Endothelial cell of umbilical vein (primary cell): Measurements from ENCODE around the gene CSNK2B. TPM values are rescaled to one million over a fixed set of nuclear protein-coding genes. Genes with fewer than 3 reads are reported as not detected.

Experiments used
- BruUV-seq: library from RNA; stranded (reverse); fragments of 400-500 nt; replicated peaks from 2 replicates; lab custom pipeline; 2021; lab: Mats Ljungman, UMichigan
- CTCF ChIA-PET: fragments of 300-600, 350-600 bp; sonication (Branson Sonifier 250); formaldehyde crosslinking; loops from one replicate; lab custom pipeline; 2021; ENCODE audit warnings: antibody characterized with exemption, inconsistent platforms; lab: Charles Lee
- POLR2A ChIA-PET: fragments of 300-600, 350-600 bp; sonication (Branson Sonifier 250); formaldehyde crosslinking; loops from one replicate; lab custom pipeline; 2021; ENCODE audit warnings: antibody characterized with exemption, inconsistent platforms; lab: Charles Lee
- DNase-seq: peaks from one replicate; pipeline ENCODE4 v3.0.0-alpha.2; 2011; ENCODE audit warnings: low read depth, low spot score
- FAIRE-seq: peaks from 2 replicates; lab custom pipeline; 2011; peaks lifted over from hg19 to GRCh38; lab: Jason Lieb, UNC
- H2AFZ ChIP-seq: 2 replicates; pipeline ENCODE4 v1.6.0; 2012; ENCODE audit warnings: low read depth, low read length, control low read depth, inconsistent platforms
- H3K27ac ChIP-seq: 2 replicates; pipeline ENCODE4 v1.5.1; 2011; ENCODE audit warnings: low read depth, mild to moderate bottlenecking, control low read depth, low read length, moderate library complexity; ENCODE audit not compliant: insufficient read depth
- H3K27me3 ChIP-seq, 2 experiments: 2 replicates each; pipeline versions ENCODE4 v1.6.0 to v1.6.1; 2011; ENCODE audit warnings: low read length in 2 of 2, mixed read lengths in 1 of 2; ENCODE audit not compliant: control insufficient read depth in 2 of 2, insufficient read depth in 2 of 2
- H3K36me3 ChIP-seq, 2 experiments: 2 replicates in 1 of 2; 3 replicates in 1 of 2; pipeline ENCODE4 v1.5.1; 2011; ENCODE audit warnings: low read length in 2 of 2, mild to moderate bottlenecking in 1 of 2, moderate library complexity in 1 of 2; ENCODE audit not compliant: control insufficient read depth in 2 of 2, insufficient read depth in 2 of 2; ENCODE audit errors: extremely low read depth in 1 of 2
- H3K4me1 ChIP-seq: 3 replicates; pipeline ENCODE4 v1.5.1; 2011; ENCODE audit warnings: mild to moderate bottlenecking, low read length; ENCODE audit not compliant: control insufficient read depth, insufficient read depth; ENCODE audit errors: extremely low read depth
- H3K4me2 ChIP-seq: 2 replicates; pipeline ENCODE4 v1.6.1; 2011; ENCODE audit warnings: low read length, control low read depth, mixed read lengths; ENCODE audit not compliant: insufficient read depth
- H3K4me3 ChIP-seq, 3 experiments: fragments of 200-600 bp in 1 of 3; sonication (generic), shearing (Covaris generic) in 1 of 3; replicated peaks in 1 of 3; 2 replicates each; pipeline ENCODE4 v1.5.1; 2011 to 2016; ENCODE audit warnings: control low read depth in 3 of 3, low read length in 3 of 3, mild to moderate bottlenecking in 2 of 3, inconsistent platforms in 1 of 3, low read depth in 1 of 3, moderate library complexity in 1 of 3; ENCODE audit not compliant: insufficient read depth in 1 of 3
- H3K79me2 ChIP-seq: 2 replicates; pipeline ENCODE4 v1.6.0; 2012; ENCODE audit warnings: low read length, inconsistent platforms; ENCODE audit not compliant: control insufficient read depth, insufficient read depth
- H3K9ac ChIP-seq: replicated peaks from 2 replicates; pipeline ENCODE3; 2011; ENCODE audit warnings: low read length, control low read depth; ENCODE audit not compliant: insufficient read depth; ENCODE audit errors: extremely low read depth
- H3K9me1 ChIP-seq: replicated peaks from 3 replicates; pipeline ENCODE4 v1.6.0; 2011; ENCODE audit warnings: mild to moderate bottlenecking, low read length; ENCODE audit not compliant: control insufficient read depth, insufficient read depth; ENCODE audit errors: extremely low read depth
- H3K9me3 ChIP-seq: replicated peaks from 2 replicates; pipeline ENCODE4 v1.5.1; 2012; ENCODE audit warnings: low read length, inconsistent platforms; ENCODE audit not compliant: control insufficient read depth, insufficient read depth
- H4K20me1 ChIP-seq: replicated peaks from 2 replicates; pipeline ENCODE3; 2011; ENCODE audit warnings: mild to moderate bottlenecking, low read length; ENCODE audit not compliant: control insufficient read depth, insufficient read depth; ENCODE audit errors: extremely low read depth
- CTCF ChIP-seq, 2 donors: IDR thresholded peaks; 1 replicate in 1 of 2; 2 replicates in 1 of 2; pipeline ENCODE4 v1.5.1; 2011; ENCODE audit warnings: low read length in 2 of 2, mild to moderate bottlenecking in 2 of 2, moderate library complexity in 2 of 2, control low read depth in 1 of 2, inconsistent platforms in 1 of 2, low read depth in 1 of 2; ENCODE audit not compliant: insufficient read depth in 1 of 2; ENCODE audit errors: extremely low read depth in 1 of 2
- EZH2 ChIP-seq: IDR thresholded peaks from 2 replicates; pipeline ENCODE4 v1.6.1; 2012; ENCODE audit warnings: borderline replicate concordance, low read depth, mild to moderate bottlenecking, moderate library complexity, low read length, inconsistent platforms; ENCODE audit not compliant: severe bottlenecking
- FOS ChIP-seq: IDR thresholded peaks from 2 replicates; pipeline ENCODE4 v1.6.1; 2011; ENCODE audit warnings: mild to moderate bottlenecking, low read length, moderate library complexity, borderline replicate concordance; ENCODE audit not compliant: insufficient read depth
- GATA2 ChIP-seq: IDR thresholded peaks from 2 replicates; pipeline ENCODE4 v1.7.0; 2011; ENCODE audit warnings: low read depth, mild to moderate bottlenecking, moderate library complexity, mixed read lengths, low read length; ENCODE audit not compliant: insufficient read length, insufficient read depth
- JUN ChIP-seq: IDR thresholded peaks from 2 replicates; pipeline ENCODE4 v1.6.1; 2011; ENCODE audit warnings: borderline replicate concordance, low read depth; ENCODE audit not compliant: insufficient read length, insufficient read depth
- MAX ChIP-seq: IDR thresholded peaks from 2 replicates; pipeline ENCODE4 v1.6.1; 2011; ENCODE audit not compliant: insufficient read depth, insufficient read length
- MYC ChIP-seq: IDR thresholded peaks from one replicate; pipeline ENCODE4 v1.6.1; 2011; ENCODE audit warnings: mild to moderate bottlenecking, low read depth, low read length
- POLR2A ChIP-seq: IDR thresholded peaks from 2 replicates; pipeline ENCODE4 v1.6.1; 2012; ENCODE audit warnings: low read depth, mild to moderate bottlenecking, control low read depth, low read length
- POLR2AphosphoS5 ChIP-seq: IDR thresholded peaks from 2 replicates; pipeline ENCODE4 v1.6.1; 2012; ENCODE audit warnings: low read depth, mild to moderate bottlenecking, control low read depth, low read length, moderate library complexity; ENCODE audit not compliant: insufficient read depth
- dilution Hi-C: fragments of 300-500 bp; cut with MboI; formaldehyde crosslinking; loops from one replicate; pipeline ENCODE4 v1.15.0; 2019; ENCODE audit warnings: low sequenced_read_pairs; ENCODE audit not compliant: extremely low pct_ligation_motif_present
- intact Hi-C: fragments of 100-400 bp; cut with micrococcal nuclease; formaldehyde crosslinking; loops from one replicate; pipeline ENCODE4 v1.10.0; 2022
- polyA plus RNA-seq, 4 experiments: library from polyadenylated mRNA; depleted of rRNA in 3 of 4; stranded (reverse) in 3 of 4; unstranded in 1 of 4; fragments of >200 nt; gene quantifications; 2 replicates each; pipeline versions ENCODE4 v1.2.1 to v1.2.3, GENCODE V29; 2011 to 2012; ENCODE audit warnings: missing spikeins in 1 of 4
- total RNA-seq: library from RNA; stranded (reverse); gene quantifications from 2 replicates; pipeline ENCODE4 v1.2.3, GENCODE V29; 2021

Gene CSNK2B
- total and polyA plus RNA-seq, 2 donors (not counting 3 experiments of a cell fraction or from before 2014, with no cell fraction given), result 159 to 206 TPM

- Histone ChIP-seq H3K27me3 (no peaks in the 10 kb centered on the region), H3K4me3 (no peak overlapping the region), H3K9me3 (no peaks in the 10 kb centered on the region), H3K79me2 (peaks cover 22% of the 10 kb centered on the region), H3K27ac (no peak overlapping the region), H2AFZ (no peak overlapping the region), H3K4me2 (no peak overlapping the region), H3K36me3 (peaks cover 3 to 4% of the 10 kb centered on the region in 2 experiments), H3K9ac (no peak overlapping the region), H3K4me1 (peaks cover 30% of the 10 kb centered on the region), H4K20me1 (no peaks in the 10 kb centered on the region), H3K9me1 (no peaks in the 10 kb centered on the region)
- TF ChIP-seq MAX (no peak), MYC (no peak), EZH2 (no peak), JUN (no peak), GATA2 (no peak), POLR2AphosphoS5 (no peak), FOS (no peak), POLR2A (no peak), CTCF (IDR thresholded peaks at IDR 0.05; ENCODE audit: extremely low read depth in 1 of 2, insufficient read depth in 1 of 2, low read depth in 1 of 2, low read length in 2 of 2) (no peak)
- POLR2A ChIA-PET, result interaction anchor here (0.9 kb wide), 1 partner anchor 157 kb away, joined by 4 read pairs; the partner anchor contains the start of genes HSPA1A and HSPA1L
- dilution Hi-C loops, result no loop called here
- FAIRE-seq (no peak), DNase-seq (no peak)
- CTCF ChIA-PET, result interaction anchor here (0.6 kb wide), 1 partner anchor 107 kb away, joined by 3 read pairs; no protein-coding TSS in a partner anchor
- intact Hi-C loops, result no loop called here
- no TSS peak for BruUV-seq
Observed at GRCh38 chr6:31658158-31658688, 7.7 kb upstream of the CSNK2B start.
